Smooth muscle cell (in vitro differentiated cells): Measurements from ENCODE around the gene TAB3. TPM values are rescaled to one million over a fixed set of nuclear protein-coding genes. Genes with fewer than 3 reads are reported as not detected.

Experiments used
- DNase-seq: peaks from one replicate; lab custom pipeline; 2025; ENCODE audit not compliant: unreplicated experiment; lab: John Stamatoyannopoulos, UW
- H2AFZ ChIP-seq: fragments of 200-600 bp; sonication (generic); 2 replicates; pipeline ENCODE4 v1.6.0; 2016; ENCODE audit warnings: antibody characterized with exemption, low read depth, mild to moderate bottlenecking
- H3F3A ChIP-seq: fragments of 200-600 bp; sonication (generic); 2 replicates; pipeline ENCODE4 v1.6.0; 2017; ENCODE audit warnings: antibody characterized with exemption, low read depth
- H3K27ac ChIP-seq: fragments of 200-600 bp; sonication (generic); 2 replicates; pipeline ENCODE4 v1.5.1; 2016; ENCODE audit warnings: low read depth, mild to moderate bottlenecking
- H3K27me3 ChIP-seq: fragments of 200-600 bp; sonication (generic); 2 replicates; pipeline ENCODE4 v1.6.1; 2016; ENCODE audit warnings: low read depth, mild to moderate bottlenecking
- H3K36me3 ChIP-seq: fragments of 200-600 bp; sonication (generic); 2 replicates; pipeline ENCODE4 v1.5.1; 2016; ENCODE audit warnings: low read depth
- H3K4me1 ChIP-seq: fragments of 200-600 bp; sonication (generic); 2 replicates; pipeline ENCODE4 v1.5.1; 2016; ENCODE audit warnings: low read depth
- H3K4me2 ChIP-seq: fragments of 200-600 bp; sonication (generic); 2 replicates; pipeline ENCODE4 v1.6.0; 2016; ENCODE audit warnings: mild to moderate bottlenecking
- H3K4me3 ChIP-seq: fragments of 200-600 bp; sonication (generic); 2 replicates; pipeline ENCODE4 v1.5.1; 2016; ENCODE audit warnings: mild to moderate bottlenecking
- H3K79me2 ChIP-seq: fragments of 200-600 bp; sonication (generic); 2 replicates; pipeline ENCODE4 v1.6.0; 2016; ENCODE audit warnings: low read depth, mild to moderate bottlenecking
- H3K9ac ChIP-seq: fragments of 200-600 bp; sonication (generic); 2 replicates; pipeline ENCODE4 v1.6.0; 2016; ENCODE audit warnings: low read depth
- H3K9me3 ChIP-seq: fragments of 200-600 bp; sonication (generic); replicated peaks from 2 replicates; pipeline ENCODE4 v1.5.1; 2016; ENCODE audit warnings: low read depth
- H4K20me1 ChIP-seq: fragments of 200-600 bp; sonication (generic); 2 replicates; pipeline ENCODE4 v1.6.0; 2016; ENCODE audit warnings: low read depth
- CTCF ChIP-seq: fragments of 200-600 bp; sonication (generic); IDR thresholded peaks from 2 replicates; pipeline ENCODE4 v1.5.1; 2017; ENCODE audit warnings: borderline replicate concordance, mild to moderate bottlenecking, antibody characterized with exemption; ENCODE audit not compliant: insufficient read depth, poor library complexity, severe bottlenecking
- WGBS: methylation state at CpG from one replicate; pipeline ENCODE4 v1.1.7; 2016; ENCODE audit warnings: low lambda C conversion rate; 5-methylcytosine and 5-hydroxymethylcytosine counted together
- polyA plus RNA-seq: library from polyadenylated mRNA; unstranded; fragments of >200 nt; fragmentation: Nextera tagmentation; extraction: Ambion mirVana; gene quantifications from 2 replicates; pipeline ENCODE4 v1.2.1, GENCODE V29; 2016
- total RNA-seq: library from RNA; depleted of rRNA; stranded (reverse); fragments of >200 nt; gene quantifications from 2 replicates; pipeline ENCODE4 v1.2.3, GENCODE V29; 2014

The TAB3 gene
- total and polyA plus RNA-seq, 2 experiments from 2014 or later, result 4.8 to 31.9 TPM

GRCh38 chrX:30833896-30834295 is 55.2 kb downstream of the TAB3 start:
- no peak for DNase-seq

GRCh38 chrX:30831082-30831481 is 58.0 kb downstream of the TAB3 start:
- Histone ChIP-seq H3K27me3 (no peaks in the 10 kb centered on the region), H3K4me2 (no peak overlapping the region), H2AFZ (no peak overlapping the region), H3K4me1 (no peaks in the 10 kb centered on the region), H3K9me3 (peaks cover 6% of the 10 kb centered on the region), H3K36me3 (no peaks in the 10 kb centered on the region), H3K27ac (no peak overlapping the region), H3F3A (no peaks in the 10 kb centered on the region), H3K9ac (no peak overlapping the region), H3K4me3 (no peak overlapping the region), H3K79me2 (no peaks in the 10 kb centered on the region), H4K20me1 (no peaks in the 10 kb centered on the region)
- WGBS, result 77% methylated on average over 10 of the region's 10 CpGs
- DNase-seq, result no peak
- TF ChIP-seq CTCF, result no peak

More at GRCh38 chrX:30833896-30834295, 55.2 kb downstream of the TAB3 start:
- 88% methylated on average over 4 of the region's 4 CpGs for WGBS
- TF ChIP-seq CTCF, result no peak
- peaks cover 4% of the 10 kb centered on the region for H3K36me3 ChIP-seq
- no peak overlapping the region for H2AFZ ChIP-seq
- no peak overlapping the region for H3K4me3 ChIP-seq
- H3K9ac ChIP-seq, result no peak overlapping the region
- no peak overlapping the region for H3K4me2 ChIP-seq
- H3K9me3 ChIP-seq, result peaks cover 8% of the 10 kb centered on the region
- no peak overlapping the region for H3K27ac ChIP-seq
- H3K4me1 ChIP-seq, result no peaks in the 10 kb centered on the region
- H4K20me1 ChIP-seq, result no peaks in the 10 kb centered on the region
- H3F3A ChIP-seq, result no peaks in the 10 kb centered on the region
- H3K79me2 ChIP-seq, result no peaks in the 10 kb centered on the region
- no peaks in the 10 kb centered on the region for H3K27me3 ChIP-seq

- Histone ChIP-seq H3K9me3 (peaks cover 3% of the 10 kb centered on the region), H3K27me3 (no peaks in the 10 kb centered on the region), H3F3A (no peaks in the 10 kb centered on the region), H3K9ac (no peak overlapping the region), H3K4me3 (no peak overlapping the region), H4K20me1 (no peaks in the 10 kb centered on the region), H3K27ac (no peak overlapping the region), H2AFZ (no peak overlapping the region), H3K4me1 (no peaks in the 10 kb centered on the region), H3K4me2 (no peak overlapping the region), H3K36me3 (no peaks in the 10 kb centered on the region), H3K79me2 (no peaks in the 10 kb centered on the region)
- no peak for TF ChIP-seq CTCF
- WGBS, result 80% methylated on average over 3 of the region's 3 CpGs
- no peak for DNase-seq
Measured at GRCh38 chrX:30830326-30830943, 58.6 kb downstream of the TAB3 start.

- no peak for TF ChIP-seq CTCF
- H3K27me3 ChIP-seq, result no peaks in the 10 kb centered on the region
- H4K20me1 ChIP-seq, result no peaks in the 10 kb centered on the region
- H3K4me1 ChIP-seq, result no peaks in the 10 kb centered on the region
- peaks cover 3% of the 10 kb centered on the region for H3K9me3 ChIP-seq
- H3K4me3 ChIP-seq, result no peak overlapping the region
- no peak for DNase-seq
- no peak overlapping the region for H3K4me2 ChIP-seq
- H3K79me2 ChIP-seq, result no peaks in the 10 kb centered on the region
- H3K36me3 ChIP-seq, result no peaks in the 10 kb centered on the region
- H3F3A ChIP-seq, result no peaks in the 10 kb centered on the region
- 75% methylated on average over 3 of the region's 3 CpGs for WGBS
- H2AFZ ChIP-seq, result no peak overlapping the region
- no peak overlapping the region for H3K9ac ChIP-seq
- no peak overlapping the region for H3K27ac ChIP-seq
Measured at GRCh38 chrX:30824275-30824674, 64.8 kb downstream of the TAB3 start.
